ENCODE results near the gene NAALADL2. TPM values are rescaled to one million over a fixed set of nuclear protein-coding genes. Genes with fewer than 3 reads are reported as not detected.

NAALADL2 gene
- total and polyA plus RNA-seq, 7 donors, result 0.56 to 3.3 (median 1.6) TPM

- H3K9me3 ChIP-seq, result no peaks in the 10 kb centered on the region
- 71 to 86% (median 73%) methylated on average over 3 of the region's 3 CpGs for WGBS, 3 donors
- no peaks in the 10 kb centered on the region for H3K36me3 ChIP-seq (ENCODE audit: insufficient read depth in 1 of 2, low read depth in 1 of 2)
- TF ChIP-seq, protein P1, sequence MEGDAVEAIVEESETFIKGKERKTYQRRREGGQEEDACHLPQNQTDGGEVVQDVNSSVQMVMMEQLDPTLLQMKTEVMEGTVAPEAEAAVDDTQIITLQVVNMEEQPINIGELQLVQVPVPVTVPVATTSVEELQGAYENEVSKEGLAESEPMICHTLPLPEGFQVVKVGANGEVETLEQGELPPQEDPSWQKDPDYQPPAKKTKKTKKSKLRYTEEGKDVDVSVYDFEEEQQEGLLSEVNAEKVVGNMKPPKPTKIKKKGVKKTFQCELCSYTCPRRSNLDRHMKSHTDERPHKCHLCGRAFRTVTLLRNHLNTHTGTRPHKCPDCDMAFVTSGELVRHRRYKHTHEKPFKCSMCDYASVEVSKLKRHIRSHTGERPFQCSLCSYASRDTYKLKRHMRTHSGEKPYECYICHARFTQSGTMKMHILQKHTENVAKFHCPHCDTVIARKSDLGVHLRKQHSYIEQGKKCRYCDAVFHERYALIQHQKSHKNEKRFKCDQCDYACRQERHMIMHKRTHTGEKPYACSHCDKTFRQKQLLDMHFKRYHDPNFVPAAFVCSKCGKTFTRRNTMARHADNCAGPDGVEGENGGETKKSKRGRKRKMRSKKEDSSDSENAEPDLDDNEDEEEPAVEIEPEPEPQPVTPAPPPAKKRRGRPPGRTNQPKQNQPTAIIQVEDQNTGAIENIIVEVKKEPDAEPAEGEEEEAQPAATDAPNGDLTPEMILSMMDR (IDR thresholded peaks at IDR 0.05), result no peak
- ATAC-seq, result no peak
- no peaks in the 10 kb centered on the region for H3K4me1 ChIP-seq
- no peak for DNase-seq
- intact Hi-C loops (cut with DNase I), result no loop called here
- H3K27me3 ChIP-seq (ENCODE audit: insufficient read depth in 3 of 3, low read length in 2 of 3), result no peaks in the 10 kb centered on the region
- no peak overlapping the region for H3K4me3 ChIP-seq
- H3K27ac ChIP-seq, result no peak overlapping the region
Observed at GRCh38 chr3:175246234-175246633, 387.1 kb downstream of the NAALADL2 start.

GRCh38 chr3:175246766-175247165, 387.6 kb downstream of the NAALADL2 start:
- no peak for DNase-seq
- no peaks in the 10 kb centered on the region for H3K4me1 ChIP-seq
- intact Hi-C loops (cut with DNase I), result no loop called here
- 37 to 49% (median 41%) methylated on average over 1 of the region's 1 CpG for WGBS, 3 donors
- ATAC-seq, result no peak
- H3K36me3 ChIP-seq (ENCODE audit: insufficient read depth in 1 of 2, low read depth in 1 of 2), result no peaks in the 10 kb centered on the region
- no peak overlapping the region for H3K4me3 ChIP-seq
- no peak overlapping the region for H3K27ac ChIP-seq
- H3K27me3 ChIP-seq (ENCODE audit: insufficient read depth in 3 of 3, low read length in 2 of 3), result no peaks in the 10 kb centered on the region
- TF ChIP-seq, protein P1 (IDR thresholded peaks at IDR 0.05), result no peak
- no peaks in the 10 kb centered on the region for H3K9me3 ChIP-seq

GRCh38 chr3:175247629-175248028, 388.5 kb downstream of the NAALADL2 start:
- H3K9me3 ChIP-seq, result no peaks in the 10 kb centered on the region
- no peak overlapping the region for H3K27ac ChIP-seq
- H3K4me3 ChIP-seq, result no peak overlapping the region
- DNase-seq (no peak), ATAC-seq (no peak)
- 71 to 90% (median 76%) methylated on average over 1 of the region's 1 CpG for WGBS, 3 donors
- TF ChIP-seq, protein P1 (IDR thresholded peaks at IDR 0.05), result no peak
- intact Hi-C loops (cut with DNase I), result no loop called here
- H3K27me3 ChIP-seq (ENCODE audit: insufficient read depth in 3 of 3, low read length in 2 of 3), result no peaks in the 10 kb centered on the region
- no peaks in the 10 kb centered on the region for H3K4me1 ChIP-seq
- no peaks in the 10 kb centered on the region for H3K36me3 ChIP-seq (ENCODE audit: insufficient read depth in 1 of 2, low read depth in 1 of 2)

DNA sequence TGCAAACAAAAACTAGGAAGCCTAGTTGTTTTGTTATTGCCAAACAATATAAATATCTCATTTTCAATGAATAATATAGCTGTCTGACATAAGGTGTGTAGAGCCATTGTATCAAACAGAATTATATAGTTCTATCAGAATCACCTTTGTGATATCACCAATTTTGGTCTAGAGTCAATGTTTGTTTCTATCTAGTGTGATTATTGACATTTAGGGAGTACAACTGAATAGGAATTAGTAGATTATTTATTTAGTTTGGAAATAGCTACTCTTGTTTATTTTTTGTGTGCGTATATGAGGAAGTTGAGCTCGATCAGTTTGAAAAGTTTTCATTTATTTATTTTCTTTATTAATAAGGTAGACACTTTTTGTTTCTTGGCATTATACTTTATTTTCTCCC, 389.7 kb downstream of the NAALADL2 start:
- 95 to 96% (median 96%) methylated on average over 2 of the region's 2 CpGs for WGBS, 3 donors
- no peaks in the 10 kb centered on the region for H3K27me3 ChIP-seq (ENCODE audit: insufficient read depth in 3 of 3, low read length in 2 of 3)
- intact Hi-C loops (cut with DNase I), result no loop called here
- no peak overlapping the region for H3K4me3 ChIP-seq
- no peaks in the 10 kb centered on the region for H3K4me1 ChIP-seq
- no peak for DNase-seq
- H3K36me3 ChIP-seq (ENCODE audit: insufficient read depth in 1 of 2, low read depth in 1 of 2), result no peaks in the 10 kb centered on the region
- H3K27ac ChIP-seq, result no peak overlapping the region
- no peaks in the 10 kb centered on the region for H3K9me3 ChIP-seq
- ATAC-seq, result no peak
- TF ChIP-seq, protein P1 (IDR thresholded peaks at IDR 0.05), result no peak

DNA sequence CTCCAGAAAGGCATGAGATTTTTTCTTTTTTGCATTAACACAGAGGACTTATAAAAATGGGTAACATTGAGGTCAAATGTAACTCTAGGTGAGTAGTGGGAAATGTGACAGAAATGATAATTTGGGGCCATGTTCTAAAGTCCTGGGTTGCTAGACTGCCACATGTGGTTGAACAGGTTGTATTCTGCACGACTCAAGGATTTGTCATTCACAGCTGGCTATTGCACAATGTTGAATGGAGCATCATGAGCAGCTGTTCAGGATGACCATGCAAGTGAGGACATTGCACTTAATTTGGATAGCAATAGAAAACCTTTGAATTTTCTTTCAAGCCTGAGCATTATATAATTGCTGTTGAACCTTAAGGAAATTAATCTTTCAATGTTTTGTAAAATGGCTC, 396.6 kb downstream of the NAALADL2 start:
- H3K27ac ChIP-seq, result no peak overlapping the region
- ATAC-seq (peak in 2 of 4 donors; percentile 61 to 73), DNase-seq (no peak)
- no peak overlapping the region for H3K4me3 ChIP-seq
- 9 to 19% (median 17%) methylated on average over 1 of the region's 1 CpG for WGBS, 3 donors
- H3K27me3 ChIP-seq (ENCODE audit: insufficient read depth in 3 of 3, low read length in 2 of 3), result no peaks in the 10 kb centered on the region
- intact Hi-C loops (cut with DNase I), result no loop called here
- no peaks in the 10 kb centered on the region for H3K36me3 ChIP-seq (ENCODE audit: insufficient read depth in 1 of 2, low read depth in 1 of 2)
- H3K9me3 ChIP-seq, result no peaks in the 10 kb centered on the region
- TF ChIP-seq, protein P1 (IDR thresholded peaks at IDR 0.05), result no peak
- H3K4me1 ChIP-seq, result no peaks in the 10 kb centered on the region

Data from psoas muscle (tissue), 8 donors.